Liver (tissue), 3 donors: ENCODE measurements around the gene TCF7L2.

Experiments
- CTCF ChIP-seq: fragments of 150-350 bp; IDR thresholded peaks from 2 replicates; pipeline ENCODE4 v1.5.1; 2017; ENCODE audit warnings: improper control_type of control experiment, low read depth, low read length; ENCODE audit not compliant: missing input control
- JUND ChIP-seq, 2 donors: IDR thresholded peaks; 2 replicates each; pipeline ENCODE4 v1.6.1; 2016; ENCODE audit warnings: antibody characterized with exemption in 2 of 2
- RXRA ChIP-seq, 2 donors: IDR thresholded peaks; 2 replicates each; pipeline ENCODE4 v1.6.1; 2017 to 2018; ENCODE audit warnings: antibody characterized with exemption in 2 of 2, mild to moderate bottlenecking in 1 of 2
- YY1 ChIP-seq: IDR thresholded peaks from 2 replicates; pipeline ENCODE4 v1.6.1; 2016; ENCODE audit warnings: antibody characterized with exemption, mild to moderate bottlenecking
- ZBTB33 ChIP-seq: IDR thresholded peaks from 2 replicates; pipeline ENCODE4 v1.6.1; 2016; ENCODE audit warnings: antibody characterized with exemption
- TF ChIP-seq, protein P1 (sequence below): IDR thresholded peaks from 2 replicates; pipeline ENCODE4 v1.6.1; 2016; ENCODE audit warnings: antibody characterized with exemption, mild to moderate bottlenecking
- donor health status: healthy.
- donor health status: healthy.

GRCh38 chr10:113002449-113002777 is 52.4 kb downstream of the TCF7L2 start:
- no peak for TF ChIP-seq CTCF
- no peak for TF ChIP-seq RXRA (IDR thresholded peaks at IDR 0.05)
- TF ChIP-seq, protein P1, sequence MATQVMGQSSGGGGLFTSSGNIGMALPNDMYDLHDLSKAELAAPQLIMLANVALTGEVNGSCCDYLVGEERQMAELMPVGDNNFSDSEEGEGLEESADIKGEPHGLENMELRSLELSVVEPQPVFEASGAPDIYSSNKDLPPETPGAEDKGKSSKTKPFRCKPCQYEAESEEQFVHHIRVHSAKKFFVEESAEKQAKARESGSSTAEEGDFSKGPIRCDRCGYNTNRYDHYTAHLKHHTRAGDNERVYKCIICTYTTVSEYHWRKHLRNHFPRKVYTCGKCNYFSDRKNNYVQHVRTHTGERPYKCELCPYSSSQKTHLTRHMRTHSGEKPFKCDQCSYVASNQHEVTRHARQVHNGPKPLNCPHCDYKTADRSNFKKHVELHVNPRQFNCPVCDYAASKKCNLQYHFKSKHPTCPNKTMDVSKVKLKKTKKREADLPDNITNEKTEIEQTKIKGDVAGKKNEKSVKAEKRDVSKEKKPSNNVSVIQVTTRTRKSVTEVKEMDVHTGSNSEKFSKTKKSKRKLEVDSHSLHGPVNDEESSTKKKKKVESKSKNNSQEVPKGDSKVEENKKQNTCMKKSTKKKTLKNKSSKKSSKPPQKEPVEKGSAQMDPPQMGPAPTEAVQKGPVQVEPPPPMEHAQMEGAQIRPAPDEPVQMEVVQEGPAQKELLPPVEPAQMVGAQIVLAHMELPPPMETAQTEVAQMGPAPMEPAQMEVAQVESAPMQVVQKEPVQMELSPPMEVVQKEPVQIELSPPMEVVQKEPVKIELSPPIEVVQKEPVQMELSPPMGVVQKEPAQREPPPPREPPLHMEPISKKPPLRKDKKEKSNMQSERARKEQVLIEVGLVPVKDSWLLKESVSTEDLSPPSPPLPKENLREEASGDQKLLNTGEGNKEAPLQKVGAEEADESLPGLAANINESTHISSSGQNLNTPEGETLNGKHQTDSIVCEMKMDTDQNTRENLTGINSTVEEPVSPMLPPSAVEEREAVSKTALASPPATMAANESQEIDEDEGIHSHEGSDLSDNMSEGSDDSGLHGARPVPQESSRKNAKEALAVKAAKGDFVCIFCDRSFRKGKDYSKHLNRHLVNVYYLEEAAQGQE = no peak
- TF ChIP-seq JUND (IDR thresholded peaks at IDR 0.05) = no peak
- no peak for TF ChIP-seq ZBTB33
- no peak for TF ChIP-seq YY1
